NCI-H1436 (cell line): ENCODE results near the gene LGR4.
"Not testable (repeated sequence)": the region's sequence is repeated elsewhere in the genome, so short reads cannot be mapped to it uniquely, and the experiment has no call there.

Experiments used
- DNase-seq: peaks from one replicate; lab custom pipeline; 2025; lab: John Stamatoyannopoulos, UW

Gene LGR4

GRCh38 chr11:27472398-27473016 is at the start of gene LGR4:
LGR4 (minus strand) TSS chr11:27472790; CDS start chr11:27472302, 488 bp downstream.
- peak; percentile 95 for DNase-seq

- no peak for DNase-seq
Observed at GRCh38 chr11:27520226-27520625, 47.6 kb upstream of the LGR4 start.

GRCh38 chr11:27518518-27518917 is 45.9 kb upstream of the LGR4 start:
- DNase-seq, result no peak

DNA sequence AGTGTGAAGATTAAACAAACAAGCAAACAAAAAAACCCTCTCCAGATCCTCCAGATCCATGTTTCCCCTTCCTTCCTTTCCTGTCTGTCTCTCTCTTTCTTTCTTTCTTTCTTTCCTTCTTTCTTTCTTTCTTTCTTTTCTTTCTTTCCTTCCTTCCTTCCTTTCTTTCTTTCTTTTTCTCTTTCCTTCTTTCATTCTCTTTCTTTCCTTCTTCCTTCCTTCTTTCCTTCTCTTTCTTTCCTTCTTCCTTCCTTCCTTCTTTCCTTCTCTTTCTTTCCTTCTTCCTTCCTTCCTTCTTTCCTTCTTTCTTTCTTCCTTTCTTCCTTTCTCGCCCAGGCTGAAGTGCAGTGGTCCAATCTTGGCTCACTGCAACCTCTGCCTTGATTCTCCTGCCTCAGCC is 44.9 kb upstream of the LGR4 start:
- DNase-seq, result not testable (repeated sequence)

- no peak for DNase-seq
Observed at GRCh38 chr11:27514558-27514957, 42.0 kb upstream of the LGR4 start.

DNA sequence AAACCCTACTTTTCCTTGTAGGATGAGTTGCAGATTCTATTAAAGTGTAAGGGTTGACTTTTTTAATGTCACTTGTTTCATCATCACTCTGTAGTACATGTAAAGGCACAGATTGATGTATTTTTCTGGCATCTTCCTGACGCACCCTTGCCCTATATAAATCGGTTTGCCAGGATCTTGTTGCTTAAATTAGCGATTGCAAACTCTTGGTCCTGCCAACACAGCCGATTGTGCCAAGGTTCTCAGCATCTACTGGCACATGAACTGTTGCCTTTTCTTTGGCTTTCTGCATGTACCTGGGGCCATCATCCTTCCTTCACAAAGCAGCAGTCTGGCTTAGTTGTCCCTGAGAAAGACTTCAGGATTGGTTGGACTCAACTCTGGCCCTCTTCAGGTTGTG is 41.5 kb upstream of the LGR4 start:
- DNase-seq, result no peak

DNA sequence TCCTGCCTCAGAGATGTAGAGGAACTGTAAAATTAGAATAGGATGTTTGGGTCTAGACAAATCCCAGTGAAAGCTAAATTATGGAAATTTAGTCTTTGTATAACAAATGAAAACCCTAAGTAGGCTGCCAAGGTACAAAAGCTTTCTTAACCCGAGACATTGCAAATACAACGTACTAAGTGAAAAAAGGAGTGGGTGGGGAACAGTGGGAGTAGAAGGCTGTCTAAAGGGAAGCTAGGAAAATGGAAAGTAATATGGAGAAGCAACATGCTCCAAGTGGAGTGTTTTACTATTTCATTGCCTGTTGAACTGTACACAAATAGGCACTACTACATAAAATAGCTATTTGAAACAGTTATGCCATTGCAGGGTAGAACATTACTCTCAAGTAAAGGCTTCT is 40.8 kb upstream of the LGR4 start:
- no peak for DNase-seq

GRCh38 chr11:27512238-27512637 is 39.6 kb upstream of the LGR4 start:
- no peak for DNase-seq

DNA sequence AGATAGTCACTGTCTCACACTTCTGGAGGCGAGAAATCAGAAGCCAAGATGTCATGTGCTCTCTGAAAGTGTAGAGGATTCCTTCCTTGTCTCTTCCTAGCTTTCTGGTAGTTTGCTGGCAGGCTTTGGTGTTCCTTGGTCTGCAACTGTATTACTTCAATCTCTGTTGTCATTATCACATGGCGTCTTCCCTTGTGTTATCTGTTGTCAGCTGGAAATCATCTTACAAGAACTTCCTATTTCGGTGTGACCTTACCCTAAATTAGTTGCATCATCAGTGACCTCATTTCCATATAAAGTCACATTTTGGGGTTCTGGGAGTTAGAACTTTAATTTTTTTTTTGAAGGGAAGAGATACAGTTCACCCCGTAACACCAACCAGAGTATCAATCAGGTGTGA is 37.3 kb upstream of the LGR4 start:
- no peak for DNase-seq

DNA sequence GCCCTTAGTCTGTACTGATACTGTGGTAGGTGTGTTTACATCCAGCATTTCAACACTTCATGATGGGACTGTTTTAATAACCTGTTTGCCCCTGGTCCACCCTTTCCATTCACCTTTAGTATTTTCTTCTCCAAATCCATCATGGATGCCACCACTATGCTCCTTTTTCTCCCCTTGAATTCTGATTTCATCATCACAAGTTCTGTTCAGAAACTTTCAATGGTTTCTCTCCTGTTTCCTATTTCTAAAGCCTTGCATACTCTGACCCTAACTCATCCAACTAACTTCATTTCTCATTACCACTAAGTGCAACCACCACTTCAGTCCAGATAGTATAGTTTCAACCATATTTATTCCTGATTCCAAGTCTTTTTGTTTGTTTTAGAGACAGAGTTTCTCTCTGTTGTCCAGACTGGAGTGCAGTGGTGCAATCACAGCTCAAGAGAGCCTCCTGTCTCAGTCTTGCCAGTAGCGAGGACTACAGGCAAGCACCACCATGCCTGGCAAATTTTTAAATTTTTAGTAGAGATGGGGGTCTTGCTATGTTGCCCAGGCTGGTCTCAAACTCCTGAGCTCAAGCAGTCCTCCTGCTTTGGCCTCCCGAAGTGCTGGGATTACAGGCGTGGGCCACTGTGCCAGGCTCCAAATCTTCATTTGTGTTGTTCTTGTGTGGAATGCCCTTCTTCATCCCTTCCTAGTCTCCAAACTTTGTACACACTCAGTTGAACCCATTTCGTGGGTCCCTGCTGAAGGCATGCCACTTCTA is 35.1 kb upstream of the LGR4 start:
- DNase-seq, result no peak

GRCh38 chr11:27506200-27507182 is 33.9 kb upstream of the LGR4 start, which contains the start of gene LIN7C:
LIN7C (minus strand) TSS chr11:27506769; CDS start chr11:27506752, 17 bp downstream.
- peak; percentile 97 for DNase-seq

DNA sequence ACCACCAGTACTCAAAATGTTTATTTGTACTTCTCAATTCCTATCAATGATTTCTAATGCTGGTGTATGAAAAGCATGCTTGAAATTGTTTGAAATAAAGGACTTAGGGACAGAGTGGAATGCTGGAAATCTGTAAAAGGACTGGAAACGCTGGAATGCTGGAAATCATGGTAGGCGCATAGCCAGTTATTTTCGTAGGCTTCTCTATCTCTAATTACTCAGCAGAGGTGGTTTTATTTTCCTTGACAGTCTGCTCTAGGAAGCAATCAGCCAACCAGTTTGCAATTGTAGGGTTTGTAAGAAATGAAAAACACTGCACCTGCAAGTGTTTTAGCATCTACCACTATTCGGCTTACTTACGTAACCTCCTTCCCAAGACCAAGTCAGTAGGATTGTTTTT is 33.2 kb upstream of the LGR4 start:
- DNase-seq, result no peak

GRCh38 chr11:27504205-27504604 is 31.6 kb upstream of the LGR4 start:
- DNase-seq, result no peak

DNA sequence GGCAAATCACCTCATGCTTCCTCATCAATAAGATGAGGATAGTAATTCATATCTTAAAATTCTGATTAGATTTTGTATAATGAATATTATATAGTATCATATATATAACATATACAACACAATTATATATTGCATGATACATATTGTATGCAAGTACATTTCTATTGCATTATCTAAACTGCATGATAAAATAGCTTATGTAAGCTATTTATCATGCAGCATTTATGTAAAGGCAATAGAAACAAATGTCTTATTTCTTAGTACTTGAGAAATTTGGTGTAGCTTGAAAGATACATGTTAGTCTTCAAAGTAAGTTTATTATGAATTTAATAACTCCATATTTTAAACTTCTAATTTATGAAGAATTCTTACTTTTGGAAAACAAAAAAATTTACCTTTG is 28.5 kb upstream of the LGR4 start:
- no peak for DNase-seq

- DNase-seq, result no peak
Observed at GRCh38 chr11:27497911-27498310, 25.3 kb upstream of the LGR4 start.

- no peak for DNase-seq
Observed at GRCh38 chr11:27497284-27497866, 24.8 kb upstream of the LGR4 start.

DNA sequence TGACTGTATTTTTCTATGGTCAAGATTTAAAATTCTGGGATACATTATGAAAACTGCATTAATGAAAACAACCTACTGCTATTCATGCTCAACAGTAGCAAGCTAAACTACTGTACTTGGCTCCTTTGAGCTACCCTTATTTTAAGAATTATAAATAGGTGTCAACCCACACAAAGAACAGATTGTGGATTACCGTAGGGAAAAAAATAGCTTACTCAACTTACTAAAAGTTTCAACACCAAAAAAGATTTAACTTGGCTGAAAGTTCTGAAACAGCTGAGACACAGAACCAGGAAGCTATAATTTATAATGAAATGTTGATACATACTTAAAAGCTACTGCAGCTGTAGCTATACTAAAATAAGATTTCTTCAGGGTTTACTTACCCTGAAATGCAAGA is 23.9 kb upstream of the LGR4 start:
- DNase-seq, result no peak

DNA sequence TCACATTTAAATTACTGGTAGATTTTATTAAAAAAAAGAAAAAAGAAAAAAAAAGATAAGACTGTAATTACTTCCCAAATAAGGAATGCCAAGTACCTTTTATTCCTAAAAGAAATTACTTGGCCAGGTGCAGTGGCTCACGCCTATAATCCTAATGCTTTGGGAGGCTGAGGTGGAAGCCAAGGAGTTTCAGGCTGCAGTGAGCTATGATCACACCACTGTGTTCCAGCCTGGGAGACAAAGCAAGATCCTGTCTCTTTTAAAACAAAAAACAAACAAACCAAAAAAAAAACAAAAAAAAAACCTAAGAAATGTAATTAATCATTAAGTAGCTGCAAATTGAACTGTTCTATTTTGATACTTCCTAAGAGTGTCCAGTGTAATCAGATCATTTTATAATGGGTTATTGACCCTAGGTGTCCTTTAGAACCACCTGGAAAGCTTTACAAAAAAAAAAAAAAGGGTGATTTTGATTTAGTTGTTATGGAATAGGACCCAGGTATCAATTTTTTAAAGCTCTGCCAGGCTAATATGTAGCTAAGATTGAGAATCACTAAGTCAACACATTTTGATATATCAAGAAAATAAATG is 23.2 kb upstream of the LGR4 start:
- DNase-seq, result no peak

- DNase-seq, result no peak
Observed at GRCh38 chr11:27489092-27489491, 16.5 kb upstream of the LGR4 start.

DNA sequence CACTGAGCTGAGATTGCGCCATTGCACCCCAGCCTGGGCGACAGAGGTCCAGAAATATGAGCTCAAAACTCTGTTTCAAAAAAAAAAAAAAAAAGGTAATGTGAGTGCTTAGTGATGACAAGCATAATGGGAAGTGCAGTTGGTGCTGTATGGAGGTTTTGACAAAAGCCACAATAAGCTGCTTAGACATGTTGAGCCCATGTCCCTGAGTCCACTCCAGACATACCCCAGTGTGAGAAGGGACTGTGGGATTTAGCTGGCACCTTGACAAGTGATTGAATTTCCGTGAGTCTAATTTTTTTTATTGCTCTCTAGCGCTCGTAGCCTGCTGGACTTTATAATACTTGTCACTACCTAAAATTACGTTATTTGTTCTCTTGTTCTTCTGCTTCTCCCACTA is 15.1 kb upstream of the LGR4 start:
- no peak for DNase-seq

- DNase-seq, result peak; percentile 53
Observed at GRCh38 chr11:27485930-27486773, 13.6 kb upstream of the LGR4 start.
